ENCODE data around the gene ACOT13.

DNA sequence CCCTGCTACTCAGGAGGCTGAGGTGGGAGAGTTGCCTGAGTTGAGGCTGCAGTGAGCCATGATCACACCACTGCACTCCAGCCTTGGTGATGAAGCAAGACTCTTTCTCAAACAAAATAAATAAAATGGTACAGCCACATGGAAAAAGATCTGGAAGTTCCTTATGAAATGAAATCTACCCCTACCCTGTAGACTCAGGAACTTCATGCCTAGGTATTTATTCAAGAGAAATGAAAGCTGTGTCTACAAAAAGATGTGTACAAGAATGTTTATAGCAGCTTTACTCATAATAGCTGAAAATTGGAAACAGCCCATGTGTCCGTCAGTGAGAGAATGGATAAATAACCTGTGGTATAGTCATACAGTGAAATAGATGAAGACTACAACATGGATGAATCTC, 67.3 kb downstream of the ACOT13 start:
- TF ChIP-seq CTCF (IDR thresholded peaks at IDR 0.05) (no peak), POLR2A (IDR thresholded peaks at IDR 0.05) (no peak)
